ENCODE results near the gene MCUR1.
"Not testable (repeated sequence)": the region's sequence is repeated elsewhere in the genome, so short reads cannot be mapped to it uniquely, and the experiment has no call there.

MCUR1 gene

GRCh38 chr6:13794184-13794583 lies 20.2 kb downstream of the MCUR1 start:
- no peak for DNase-seq (ENCODE audit: low spot score)

GRCh38 chr6:13789746-13790145 lies 24.6 kb downstream of the MCUR1 start:
- no peak for DNase-seq (ENCODE audit: low spot score)
- TF ChIP-seq, protein P1, sequence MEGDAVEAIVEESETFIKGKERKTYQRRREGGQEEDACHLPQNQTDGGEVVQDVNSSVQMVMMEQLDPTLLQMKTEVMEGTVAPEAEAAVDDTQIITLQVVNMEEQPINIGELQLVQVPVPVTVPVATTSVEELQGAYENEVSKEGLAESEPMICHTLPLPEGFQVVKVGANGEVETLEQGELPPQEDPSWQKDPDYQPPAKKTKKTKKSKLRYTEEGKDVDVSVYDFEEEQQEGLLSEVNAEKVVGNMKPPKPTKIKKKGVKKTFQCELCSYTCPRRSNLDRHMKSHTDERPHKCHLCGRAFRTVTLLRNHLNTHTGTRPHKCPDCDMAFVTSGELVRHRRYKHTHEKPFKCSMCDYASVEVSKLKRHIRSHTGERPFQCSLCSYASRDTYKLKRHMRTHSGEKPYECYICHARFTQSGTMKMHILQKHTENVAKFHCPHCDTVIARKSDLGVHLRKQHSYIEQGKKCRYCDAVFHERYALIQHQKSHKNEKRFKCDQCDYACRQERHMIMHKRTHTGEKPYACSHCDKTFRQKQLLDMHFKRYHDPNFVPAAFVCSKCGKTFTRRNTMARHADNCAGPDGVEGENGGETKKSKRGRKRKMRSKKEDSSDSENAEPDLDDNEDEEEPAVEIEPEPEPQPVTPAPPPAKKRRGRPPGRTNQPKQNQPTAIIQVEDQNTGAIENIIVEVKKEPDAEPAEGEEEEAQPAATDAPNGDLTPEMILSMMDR (IDR thresholded peaks at IDR 0.05; ENCODE audit: extremely low read depth, missing control alignments) = no peak

More at GRCh38 chr6:13794184-13794583, 20.2 kb downstream of the MCUR1 start:
- TF ChIP-seq, protein P1 (IDR thresholded peaks at IDR 0.05; ENCODE audit: extremely low read depth, missing control alignments) = no peak

- no peak for DNase-seq (ENCODE audit: low spot score)
- TF ChIP-seq, protein P1 (IDR thresholded peaks at IDR 0.05; ENCODE audit: extremely low read depth, missing control alignments) = no peak
Observed at GRCh38 chr6:13788820-13789219, 25.5 kb downstream of the MCUR1 start.

DNA sequence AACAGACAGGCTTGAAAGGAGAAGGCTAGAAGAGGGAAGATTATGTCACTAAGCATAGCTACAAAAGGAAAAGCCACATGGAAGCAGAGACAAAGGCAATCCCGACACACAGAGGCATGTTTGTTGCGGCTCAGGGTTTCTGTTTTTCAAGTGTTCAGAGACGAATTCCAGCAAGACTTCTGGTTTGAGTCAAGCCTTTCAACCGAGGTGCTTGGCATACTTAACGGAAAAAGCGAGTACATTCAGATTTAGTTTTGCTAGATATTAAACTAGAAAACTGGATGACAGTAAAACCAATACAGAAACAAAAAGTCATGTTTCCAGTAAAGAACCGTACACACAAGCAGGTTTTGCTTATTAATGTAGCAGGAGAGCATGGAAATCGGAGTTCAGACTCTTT lies 27.2 kb downstream of the MCUR1 start:
- no peak for DNase-seq (ENCODE audit: low spot score)

GRCh38 chr6:13780162-13780561 lies 34.2 kb downstream of the MCUR1 start:
- not testable (repeated sequence) for DNase-seq (ENCODE audit: low spot score)

More for the DNA sequence above, 27.2 kb downstream of the MCUR1 start:
- TF ChIP-seq, protein P1 (IDR thresholded peaks at IDR 0.05; ENCODE audit: extremely low read depth, missing control alignments) = no peak

DNA sequence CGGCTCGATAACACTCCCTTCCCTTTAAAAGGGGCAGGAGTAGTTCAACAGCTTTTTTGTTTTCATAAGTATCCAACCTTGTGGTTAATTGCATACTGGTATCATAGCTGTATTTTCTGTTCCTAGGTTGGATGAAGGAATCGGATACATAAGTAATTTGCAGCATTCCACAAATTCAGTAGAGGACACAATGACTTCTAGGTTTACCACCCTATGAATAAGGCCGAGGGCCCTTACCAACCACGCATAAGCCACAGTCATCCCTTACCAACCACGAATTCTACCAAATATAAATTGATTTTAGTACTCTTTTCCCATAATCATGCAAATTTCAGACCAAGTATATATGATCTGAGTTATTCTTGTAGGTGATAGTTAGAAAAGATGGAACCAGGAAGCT lies 36.3 kb downstream of the MCUR1 start:
- TF ChIP-seq, protein P1 (IDR thresholded peaks at IDR 0.05; ENCODE audit: extremely low read depth, missing control alignments) = no peak
- no peak for DNase-seq (ENCODE audit: low spot score)

DNA sequence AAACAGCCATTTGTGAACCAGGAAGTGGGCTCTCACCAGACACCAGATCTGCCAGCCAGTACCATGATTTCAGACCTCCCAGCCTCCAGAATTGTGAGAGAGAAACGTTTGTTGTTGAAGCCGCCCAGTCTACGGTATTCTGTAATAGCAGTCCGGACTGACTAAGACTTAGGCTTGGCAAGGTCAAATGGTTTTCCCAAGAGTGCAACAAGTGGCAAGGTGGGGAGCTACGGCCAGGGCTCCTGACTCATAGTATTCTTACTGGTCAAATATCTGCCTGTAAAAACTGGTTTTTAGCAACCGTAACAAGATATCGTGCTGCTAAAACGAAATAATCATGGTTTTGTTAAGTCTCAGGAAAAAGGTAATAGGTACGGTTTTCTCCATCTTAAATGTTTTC lies 37.8 kb downstream of the MCUR1 start:
- no peak for DNase-seq (ENCODE audit: low spot score)
- TF ChIP-seq, protein P1 (IDR thresholded peaks at IDR 0.05; ENCODE audit: extremely low read depth, missing control alignments) = no peak

- DNase-seq (ENCODE audit: low spot score) = not testable (repeated sequence)
Observed at GRCh38 chr6:13775466-13775865, 38.9 kb downstream of the MCUR1 start.

DNA sequence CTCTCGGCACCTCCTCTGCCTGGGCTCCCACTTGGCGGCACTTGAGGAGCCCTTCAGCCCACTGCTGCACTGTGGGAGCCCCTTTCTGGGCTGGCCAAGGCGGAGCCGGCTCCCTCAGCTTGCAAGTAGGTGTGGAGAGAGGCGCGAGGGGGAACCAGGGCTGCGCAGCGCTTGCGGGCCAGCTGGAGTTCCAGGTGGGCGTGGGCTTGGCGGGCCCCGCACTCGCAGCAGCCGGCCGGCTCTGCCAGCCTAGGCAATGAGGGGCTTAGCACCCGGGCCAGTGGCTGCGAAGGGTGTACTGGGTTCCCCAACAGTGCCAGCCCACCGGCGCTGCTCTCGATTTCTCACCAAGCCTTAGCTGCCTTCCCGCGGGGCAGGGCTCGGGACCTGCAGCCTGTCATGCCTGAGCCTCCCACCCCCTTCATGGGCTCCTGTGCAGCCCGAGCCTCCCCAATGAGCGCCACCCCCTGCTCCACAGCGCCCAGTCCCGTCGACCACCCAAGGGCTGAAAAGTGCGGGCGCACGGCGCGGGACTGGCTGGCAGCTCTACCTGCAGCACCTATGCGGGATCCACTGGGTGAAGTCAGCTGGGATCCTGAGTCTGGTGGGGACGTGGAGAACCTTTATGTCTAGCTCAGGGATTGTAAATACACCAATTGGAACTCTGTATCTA lies 41.9 kb downstream of the MCUR1 start:
- not testable (repeated sequence) for DNase-seq (ENCODE audit: low spot score)

All from GM20000 (cell line).